Ovary (tissue), 3 donors: ENCODE measurements around the gene SSTR5.

Source experiments
- CTCF ChIP-seq, 3 donors: fragments of 450-650 bp in 2 of 3; fragments of 200-600 bp in 1 of 3; IDR thresholded peaks; one replicate each; pipeline versions ENCODE4 v1.5.1 to v1.8.0; 2016 to 2022; ENCODE audit warnings: antibody characterized with exemption in 3 of 3, mild to moderate bottlenecking in 1 of 3
- EP300 ChIP-seq: sonication (generic); formaldehyde crosslinking; IDR thresholded peaks from one replicate; pipeline ENCODE4 v1.6.1; 2017; ENCODE audit warnings: antibody characterized with exemption
- donor health status: DM: no; HTN: no; CAD: no.

GRCh38 chr16:1061769-1062505 lies 10.6 kb upstream of the SSTR5 start:
- TF ChIP-seq CTCF (IDR thresholded peaks at IDR 0.05) (no peak), EP300 (no peak)
